IPS-20b (cell line): ENCODE measurements around the gene OOSP1.

Source experiments
- H3K27ac ChIP-seq: one replicate; pipeline ENCODE4 v1.5.1; 2013; ENCODE audit warnings: low read length
- H3K27me3 ChIP-seq: 2 replicates; pipeline ENCODE4 v1.6.1; 2013; ENCODE audit warnings: mild to moderate bottlenecking, low read length, inconsistent platforms; ENCODE audit not compliant: insufficient read depth
- H3K36me3 ChIP-seq: 2 replicates; pipeline ENCODE4 v1.6.1; 2013; ENCODE audit warnings: low read depth, mild to moderate bottlenecking, inconsistent platforms, low read length, moderate library complexity; ENCODE audit not compliant: insufficient read depth
- H3K4me1 ChIP-seq: 2 replicates; pipeline ENCODE4 v1.6.1; 2013; ENCODE audit warnings: mild to moderate bottlenecking, control low read depth, inconsistent platforms, low read length, moderate library complexity; ENCODE audit not compliant: insufficient read depth
- H3K4me3 ChIP-seq: 2 replicates; pipeline ENCODE4 v1.5.1; 2013; ENCODE audit warnings: mild to moderate bottlenecking, low read length, inconsistent platforms
- H3K9ac ChIP-seq: 2 replicates; pipeline ENCODE4 v1.6.1; 2013; ENCODE audit warnings: low read depth, mild to moderate bottlenecking, inconsistent platforms, low read length, moderate library complexity
- H3K9me3 ChIP-seq: 2 replicates; pipeline ENCODE4 v1.6.1; 2013; ENCODE audit warnings: mild to moderate bottlenecking, low read depth, low read length, inconsistent platforms; ENCODE audit not compliant: insufficient read depth

OOSP1 gene

DNA sequence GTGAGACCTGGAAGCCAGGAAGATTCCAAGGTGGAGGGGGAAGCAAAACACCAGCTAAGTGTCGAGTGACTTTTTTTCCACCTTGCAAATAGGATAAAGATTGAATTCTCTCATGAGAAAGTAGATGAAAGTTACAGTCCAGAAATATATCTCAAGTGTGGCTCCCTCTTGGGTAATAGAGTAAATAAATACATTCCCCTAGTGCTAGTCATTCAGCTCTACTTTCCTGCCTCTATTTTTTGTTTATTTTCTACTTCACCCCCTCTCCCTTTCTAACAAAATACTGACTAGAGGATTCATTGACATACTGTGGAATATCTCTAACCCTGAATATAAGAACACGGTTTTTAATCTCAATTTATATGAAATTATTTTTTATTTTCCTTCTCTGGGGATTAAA lies 59.6 kb downstream of the OOSP1 start:
- H3K4me3 ChIP-seq = no peak overlapping the region
- H3K27me3 ChIP-seq = no peaks in the 10 kb centered on the region
- no peak overlapping the region for H3K27ac ChIP-seq
- no peaks in the 10 kb centered on the region for H3K4me1 ChIP-seq
- H3K9ac ChIP-seq = no peak overlapping the region
- no peaks in the 10 kb centered on the region for H3K36me3 ChIP-seq
- H3K9me3 ChIP-seq = no peaks in the 10 kb centered on the region

DNA sequence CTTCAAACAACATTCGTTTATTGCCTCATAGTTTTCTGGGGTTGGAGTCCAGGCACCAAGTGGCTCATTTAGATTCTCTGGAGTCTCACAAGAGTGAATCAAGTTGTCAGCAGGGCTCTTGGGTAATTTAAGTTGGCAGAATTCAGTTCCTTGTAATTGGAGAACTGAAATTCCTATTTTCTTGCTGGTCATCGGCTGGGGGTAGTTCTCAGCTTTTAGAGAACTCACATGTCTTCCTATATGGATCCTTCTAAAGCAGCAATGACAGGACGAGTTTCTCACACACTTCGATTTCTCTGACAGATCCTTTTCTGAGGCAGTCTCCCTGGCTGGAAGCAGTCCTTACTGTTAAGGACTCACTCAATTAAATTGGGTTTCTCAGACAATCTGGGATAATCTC lies 61.5 kb downstream of the OOSP1 start:
- Histone ChIP-seq H3K27me3 (no peaks in the 10 kb centered on the region), H3K4me1 (no peaks in the 10 kb centered on the region), H3K9me3 (no peaks in the 10 kb centered on the region), H3K27ac (no peak overlapping the region), H3K4me3 (no peak overlapping the region), H3K9ac (no peak overlapping the region), H3K36me3 (no peaks in the 10 kb centered on the region)

GRCh38 chr11:60003729-60004128 lies 65.5 kb downstream of the OOSP1 start:
- Histone ChIP-seq H3K36me3 (no peaks in the 10 kb centered on the region), H3K4me1 (no peaks in the 10 kb centered on the region), H3K27me3 (no peaks in the 10 kb centered on the region), H3K4me3 (no peak overlapping the region), H3K9ac (no peak overlapping the region), H3K9me3 (no peaks in the 10 kb centered on the region), H3K27ac (no peak overlapping the region)

- H3K27me3 ChIP-seq = no peaks in the 10 kb centered on the region
- H3K36me3 ChIP-seq = no peaks in the 10 kb centered on the region
- no peaks in the 10 kb centered on the region for H3K4me1 ChIP-seq
- H3K9me3 ChIP-seq = no peaks in the 10 kb centered on the region
- no peak overlapping the region for H3K4me3 ChIP-seq
- no peak overlapping the region for H3K27ac ChIP-seq
- H3K9ac ChIP-seq = no peak overlapping the region
These were observed 67.1 kb downstream of the OOSP1 start for GRCh38 chr11:60005360-60005759.
